GM12801 (cell line): Measurements from ENCODE around the gene HYAL3.

ENCODE experiments used
- CTCF ChIP-seq: IDR thresholded peaks from one replicate; pipeline ENCODE4 v1.5.1; 2011; ENCODE audit warnings: control low read depth; ENCODE audit not compliant: insufficient read length; ENCODE audit errors: extremely low read depth

HYAL3 gene

GRCh38 chr3:50298836-50299637 lies at the start of gene HYAL3, which contains the start of gene NAA80:
TSS of gene HYAL3 (minus strand) at chr3:50299405. CDS start at chr3:50295602, 3,803 bp downstream.
TSS of gene NAA80 (minus strand) at chr3:50299405. CDS start at chr3:50297463, 1,942 bp downstream.
- no peak for TF ChIP-seq CTCF

GRCh38 chr3:50347187-50347813 lies 48.1 kb upstream of the HYAL3 start:
- TF ChIP-seq CTCF: no peak

- no peak for TF ChIP-seq CTCF
Observed at GRCh38 chr3:50345586-50346234, 46.5 kb upstream of the HYAL3 start, which contains the start of gene ZMYND10. TSS of gene ZMYND10 (minus strand) at chr3:50345732. CDS start at chr3:50345579, 153 bp downstream.

GRCh38 chr3:50345008-50345407 lies 45.8 kb upstream of the HYAL3 start:
- TF ChIP-seq CTCF: no peak

- TF ChIP-seq CTCF: no peak
Observed at GRCh38 chr3:50342813-50343633, 43.8 kb upstream of the HYAL3 start.

GRCh38 chr3:50341996-50342650 lies 42.9 kb upstream of the HYAL3 start:
- no peak for TF ChIP-seq CTCF
